GM18517 (cell line): ENCODE measurements around the gene NUDC.
"Not testable (repeated sequence)": the region's sequence is repeated elsewhere in the genome, so short reads cannot be mapped to it uniquely, and the experiment has no call there.

Experiments used
- ATAC-seq: cut with Tn5 transposase; IDR thresholded peaks from one replicate; pipeline ENCODE4 v1.9.1; 2021; ENCODE audit warnings: mild to moderate bottlenecking, moderate library complexity; ENCODE audit not compliant: unreplicated experiment

Gene NUDC

GRCh38 chr1:26921540-26922430 lies at the start of gene NUDC:
Gene NUDC, plus strand, starts transcription at chr1:26921743. Its CDS starts 106 bp downstream, at chr1:26921849.
- ATAC-seq: peak; percentile 93

- ATAC-seq: not testable (repeated sequence)
Measured at GRCh38 chr1:26873097-26873496, 48.4 kb upstream of the NUDC start.

GRCh38 chr1:26874896-26875295 lies 46.6 kb upstream of the NUDC start:
- no peak for ATAC-seq

GRCh38 chr1:26877326-26877725 lies 44.2 kb upstream of the NUDC start:
- no peak for ATAC-seq

GRCh38 chr1:26879793-26880192 lies 41.8 kb upstream of the NUDC start:
- no peak for ATAC-seq

- not testable (repeated sequence) for ATAC-seq
Measured at GRCh38 chr1:26881611-26882010, 39.9 kb upstream of the NUDC start.

- ATAC-seq: no peak
Measured at GRCh38 chr1:26882696-26883463, 38.7 kb upstream of the NUDC start.

- ATAC-seq: no peak
Measured at GRCh38 chr1:26887125-26887524, 34.4 kb upstream of the NUDC start.

- ATAC-seq: no peak
Measured at GRCh38 chr1:26888231-26888630, 33.3 kb upstream of the NUDC start.

GRCh38 chr1:26889551-26890466 lies 31.7 kb upstream of the NUDC start, which contains the start of gene GPN2:
Gene GPN2, minus strand, starts transcription at chr1:26890283. Its CDS starts 187 bp downstream, at chr1:26890096.
- ATAC-seq: peak; percentile 86

- peak; percentile 43 for ATAC-seq
Measured at GRCh38 chr1:26890467-26890796, 31.1 kb upstream of the NUDC start.

GRCh38 chr1:26894263-26894662 lies 27.3 kb upstream of the NUDC start:
- ATAC-seq: no peak

GRCh38 chr1:26897351-26897750 lies 24.2 kb upstream of the NUDC start:
- no peak for ATAC-seq

GRCh38 chr1:26900001-26900814 lies 21.3 kb upstream of the NUDC start, which contains the start of gene GPATCH3:
Gene GPATCH3, minus strand, starts transcription at chr1:26900467. Its CDS starts 25 bp downstream, at chr1:26900442.
- ATAC-seq: peak; percentile 77

GRCh38 chr1:26900815-26901511 lies 20.6 kb upstream of the NUDC start:
- no peak for ATAC-seq

- no peak for ATAC-seq
Measured at GRCh38 chr1:26907071-26907917, 14.2 kb upstream of the NUDC start.

GRCh38 chr1:26909951-26910342 lies 11.6 kb upstream of the NUDC start:
- ATAC-seq: no peak
